HepG2 (cell line): Measurements from ENCODE around the gene LHPP. TPM values are rescaled to one million over a fixed set of nuclear protein-coding genes. Genes with fewer than 3 reads are reported as not detected.

ENCODE experiments used
- AGO1 ChIP-seq: fragments of 200-400 bp; formaldehyde crosslinking; IDR thresholded peaks from 2 replicates; pipeline ENCODE4 v1.6.1; 2017; ENCODE audit warnings: mild to moderate bottlenecking, low read depth, low read length, moderate library complexity; ENCODE audit not compliant: poor library complexity, severe bottlenecking
- ERF ChIP-seq: IDR thresholded peaks from 2 replicates; pipeline ENCODE4 v1.6.1; 2018; ENCODE audit warnings: missing biosample characterization, missing genetic modification reagents
- ESRRA ChIP-seq: sonication (generic); formaldehyde crosslinking; IDR thresholded peaks from 2 replicates; pipeline ENCODE4 v1.5.1; 2020; ENCODE audit warnings: mild to moderate bottlenecking, low read depth, missing genetic modification reagents
- HDAC2 ChIP-seq: sonication (generic); formaldehyde crosslinking; IDR thresholded peaks from 2 replicates; pipeline ENCODE4 v1.4.0; 2020; ENCODE audit warnings: missing genetic modification reagents
- HNF4A ChIP-seq: sonication (generic); formaldehyde crosslinking; IDR thresholded peaks from 2 replicates; pipeline ENCODE4 v1.4.0; 2020; ENCODE audit warnings: missing genetic modification reagents
- HNF4G ChIP-seq, 2 experiments: sonication (generic) in 1 of 2; formaldehyde crosslinking in 1 of 2; IDR thresholded peaks; 2 replicates each; pipeline versions ENCODE4 v1.4.0 to v1.6.1; 2011 to 2020; ENCODE audit warnings: borderline replicate concordance in 2 of 2, low read depth in 2 of 2, mild to moderate bottlenecking in 2 of 2, low read length in 1 of 2, missing genetic modification reagents in 1 of 2, moderate library complexity in 1 of 2
- MAZ ChIP-seq, 2 experiments: sonication (generic) in 1 of 2; formaldehyde crosslinking in 1 of 2; IDR thresholded peaks; 2 replicates each; pipeline versions ENCODE4 v1.5.0 to v1.6.1; 2012 to 2020; ENCODE audit warnings: low read depth in 2 of 2, mild to moderate bottlenecking in 2 of 2, borderline replicate concordance in 1 of 2, improper control_type of control experiment in 1 of 2, low read length in 1 of 2, missing genetic modification reagents in 1 of 2, moderate library complexity in 1 of 2
- RELA ChIP-seq: sonication (generic); formaldehyde crosslinking; IDR thresholded peaks from 2 replicates; pipeline ENCODE4 v1.4.0; 2020; ENCODE audit warnings: missing genetic modification reagents
- SAP130 ChIP-seq: IDR thresholded peaks from 2 replicates; pipeline ENCODE4 v1.6.1; 2016; ENCODE audit warnings: low read depth
- SPEN ChIP-seq: sonication (generic); formaldehyde crosslinking; IDR thresholded peaks from 2 replicates; pipeline ENCODE4 v1.5.1; 2020; ENCODE audit warnings: low read depth, mild to moderate bottlenecking, missing genetic modification reagents
- ZNF18 ChIP-seq: sonication (generic); formaldehyde crosslinking; IDR thresholded peaks from 2 replicates; pipeline ENCODE4 v1.8.0; 2022; ENCODE audit warnings: mild to moderate bottlenecking, missing genetic modification reagents; ENCODE audit not compliant: insufficient replicate concordance
- ZNF225 ChIP-seq: sonication (generic); formaldehyde crosslinking; IDR thresholded peaks from 2 replicates; pipeline ENCODE4 v1.4.0; 2020; ENCODE audit warnings: mild to moderate bottlenecking, missing genetic modification reagents
- ZNF446 ChIP-seq: sonication (generic); formaldehyde crosslinking; IDR thresholded peaks from 2 replicates; pipeline ENCODE4 v1.5.0; 2020; ENCODE audit warnings: mild to moderate bottlenecking, missing genetic modification reagents
- ZNF510 ChIP-seq: sonication (generic); formaldehyde crosslinking; IDR thresholded peaks from 2 replicates; pipeline ENCODE4 v1.4.0; 2020; ENCODE audit warnings: low read depth, mild to moderate bottlenecking, missing genetic modification reagents
- ZNF563 ChIP-seq: sonication (generic); formaldehyde crosslinking; IDR thresholded peaks from 2 replicates; pipeline ENCODE4 v1.8.0; 2022; ENCODE audit warnings: mild to moderate bottlenecking, moderate library complexity, missing genetic modification reagents
- ZNF629 ChIP-seq: sonication (generic); formaldehyde crosslinking; conservative IDR thresholded peaks from 2 replicates; pipeline ENCODE4 v1.5.0; 2020; ENCODE audit warnings: missing genetic modification reagents
- ZNF687 ChIP-seq: sonication (generic); formaldehyde crosslinking; IDR thresholded peaks from 2 replicates; pipeline ENCODE4 v1.5.1; 2020; ENCODE audit warnings: mild to moderate bottlenecking, missing genetic modification reagents, moderate library complexity
- ZNF777 ChIP-seq: sonication (generic); formaldehyde crosslinking; IDR thresholded peaks from 2 replicates; pipeline ENCODE4 v1.4.0; 2020; ENCODE audit warnings: missing genetic modification reagents
- ZNF839 ChIP-seq: sonication (generic); formaldehyde crosslinking; IDR thresholded peaks from 2 replicates; pipeline ENCODE4 v1.4.0; 2020; ENCODE audit warnings: missing genetic modification reagents, mild to moderate bottlenecking, borderline replicate concordance
- ZSCAN5A ChIP-seq: sonication (generic); formaldehyde crosslinking; IDR thresholded peaks from 2 replicates; pipeline ENCODE4 v1.8.0; 2022; ENCODE audit warnings: mild to moderate bottlenecking, missing genetic modification reagents, borderline replicate concordance
- polyA plus RNA-seq, 8 experiments: library from polyadenylated mRNA; depleted of rRNA in 3 of 8; stranded (reverse) in 7 of 8; unstranded in 1 of 8; fragments of >200 nt; fragmentation: Illumina TruSeq in 4 of 8; extraction: Trizol in 4 of 8; gene quantifications; 2 replicates each; pipeline versions ENCODE4 v1.2.1 to v1.2.3, GENCODE V29; 2011 to 2016; ENCODE audit warnings: low read depth in 4 of 8, missing spikeins in 1 of 8, mixed read lengths in 1 of 8; ENCODE audit not compliant: insufficient read depth in 1 of 8
- total RNA-seq, 5 experiments: library from RNA; depleted of rRNA; stranded (reverse); fragments of >200 nt; fragmentation: Illumina TruSeq; extraction: Trizol; gene quantifications; 2 replicates each; pipeline ENCODE4 v1.2.3, GENCODE V29; 2016; ENCODE audit warnings: low read depth in 1 of 5

Gene LHPP
- total and polyA plus RNA-seq, 2 of the 13 experiments (the other 11 are each of a cell fraction or from before 2014, with no cell fraction given) = 5.2 to 13.1 TPM

GRCh38 chr10:124605856-124606812, 144.5 kb downstream of the LHPP start (continued):
- TF ChIP-seq ERF (CRISPR knock-in tag) (no peak), AGO1 (no peak), ZNF446 (CRISPR knock-in tag) (0 out of 2 replicates have a peak, but pooled peaks have one; percentile 25), ZNF18 (CRISPR knock-in tag) (no peak), HNF4G (IDR thresholded peaks at IDR 0.05; ENCODE audit: borderline replicate concordance, low read depth, low read length) (peak; percentile 72; the same call in 1 of the 2 replicates), HNF4G (CRISPR knock-in tag; IDR thresholded peaks at IDR 0.05; ENCODE audit: borderline replicate concordance, low read depth) (peak; percentile 80; the same call in 1 of the 2 replicates), HNF4A (CRISPR knock-in tag) (peak; percentile 95), ZNF687 (CRISPR knock-in tag) (peak; percentile 87), ZNF225 (peak; percentile 71; the same call in 1 of the 2 replicates), SPEN (CRISPR knock-in tag) (peak; percentile 50; the same call in 1 of the 2 replicates), ZSCAN5A (no peak), HDAC2 (peak; percentile 71), MAZ (IDR thresholded peaks at IDR 0.05; ENCODE audit: borderline replicate concordance, low read depth, low read length) (no peak), MAZ (CRISPR knock-in tag; IDR thresholded peaks at IDR 0.05; ENCODE audit: low read depth) (peak; percentile 84; the same call in 1 of the 2 replicates), SAP130 (CRISPR knock-in tag) (peak; percentile 77), ZNF839 (CRISPR knock-in tag) (no peak), ESRRA (peak; percentile 13; the same call in 1 of the 2 replicates), ZNF777 (peak; percentile 55; the same call in 1 of the 2 replicates), ZNF563 (CRISPR knock-in tag) (peak; percentile 70; the same call in 1 of the 2 replicates), ZNF510 (no peak), RELA (CRISPR knock-in tag) (0 out of 2 replicates have a peak, but pooled peaks have one; percentile 15), ZNF629 (CRISPR knock-in tag) (0 out of 2 replicates have a peak, but pooled peaks have one; percentile 34)
